Retinal pigment epithelial cell (primary cell): Measurements from ENCODE around the gene PCCA.
A peak's percentile ranks its signal among the peaks of the same experiment; 100 is the strongest.
"Not testable (repeated sequence)": the region's sequence is repeated elsewhere in the genome, so short reads cannot be mapped to it uniquely, and the experiment has no call there.

Source experiments
- DNase-seq: peaks from one replicate; pipeline ENCODE4 v3.0.0-alpha.2; 2010; ENCODE audit warnings: low read depth
- H3K4me3 ChIP-seq: 2 replicates; pipeline ENCODE4 v1.5.1; 2011; ENCODE audit warnings: mild to moderate bottlenecking, low read length, control low read depth, moderate library complexity
- TF ChIP-seq, protein P1 (sequence below): conservative IDR thresholded peaks from 2 replicates; pipeline ENCODE4 v1.5.1; 2011; ENCODE audit warnings: low read depth, low read length, control low read depth, inconsistent platforms

Gene PCCA

GRCh38 chr13:100211016-100211710 lies 122.3 kb downstream of the PCCA start:
- TF ChIP-seq, protein P1, sequence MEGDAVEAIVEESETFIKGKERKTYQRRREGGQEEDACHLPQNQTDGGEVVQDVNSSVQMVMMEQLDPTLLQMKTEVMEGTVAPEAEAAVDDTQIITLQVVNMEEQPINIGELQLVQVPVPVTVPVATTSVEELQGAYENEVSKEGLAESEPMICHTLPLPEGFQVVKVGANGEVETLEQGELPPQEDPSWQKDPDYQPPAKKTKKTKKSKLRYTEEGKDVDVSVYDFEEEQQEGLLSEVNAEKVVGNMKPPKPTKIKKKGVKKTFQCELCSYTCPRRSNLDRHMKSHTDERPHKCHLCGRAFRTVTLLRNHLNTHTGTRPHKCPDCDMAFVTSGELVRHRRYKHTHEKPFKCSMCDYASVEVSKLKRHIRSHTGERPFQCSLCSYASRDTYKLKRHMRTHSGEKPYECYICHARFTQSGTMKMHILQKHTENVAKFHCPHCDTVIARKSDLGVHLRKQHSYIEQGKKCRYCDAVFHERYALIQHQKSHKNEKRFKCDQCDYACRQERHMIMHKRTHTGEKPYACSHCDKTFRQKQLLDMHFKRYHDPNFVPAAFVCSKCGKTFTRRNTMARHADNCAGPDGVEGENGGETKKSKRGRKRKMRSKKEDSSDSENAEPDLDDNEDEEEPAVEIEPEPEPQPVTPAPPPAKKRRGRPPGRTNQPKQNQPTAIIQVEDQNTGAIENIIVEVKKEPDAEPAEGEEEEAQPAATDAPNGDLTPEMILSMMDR, result no peak
- H3K4me3 ChIP-seq, result no peak overlapping the region
- DNase-seq, result no peak

GRCh38 chr13:100212904-100213553 lies 124.1 kb downstream of the PCCA start:
- no peak overlapping the region for H3K4me3 ChIP-seq
- DNase-seq, result no peak
- TF ChIP-seq, protein P1, result no peak

GRCh38 chr13:100213576-100213975 lies 124.7 kb downstream of the PCCA start:
- DNase-seq, result no peak
- H3K4me3 ChIP-seq, result no peak overlapping the region
- TF ChIP-seq, protein P1, result no peak

DNA sequence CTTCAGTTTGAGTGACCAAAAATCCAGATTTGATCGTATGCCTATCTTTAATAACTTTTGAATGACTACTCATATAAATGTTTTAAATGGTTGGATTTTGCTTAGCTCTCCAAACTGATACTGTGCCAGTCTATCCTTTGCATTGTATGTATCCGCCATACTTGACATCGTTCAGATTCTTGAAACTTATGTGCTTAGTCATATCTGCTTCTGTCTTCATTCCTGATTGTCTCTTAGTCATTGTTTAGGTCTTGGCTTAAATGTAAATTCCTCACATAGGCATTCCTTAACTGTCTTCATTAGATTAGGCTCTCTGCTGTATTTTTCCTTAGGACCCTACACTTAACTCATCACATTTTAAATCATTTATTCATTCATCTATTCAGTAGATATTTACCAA lies 126.0 kb downstream of the PCCA start:
- peak; percentile 54 for DNase-seq
- H3K4me3 ChIP-seq, result no peak overlapping the region
- TF ChIP-seq, protein P1, result no peak

- no peak overlapping the region for H3K4me3 ChIP-seq
- TF ChIP-seq, protein P1, result no peak
- DNase-seq, result no peak
Measured at GRCh38 chr13:100221166-100221565, 132.3 kb downstream of the PCCA start.

DNA sequence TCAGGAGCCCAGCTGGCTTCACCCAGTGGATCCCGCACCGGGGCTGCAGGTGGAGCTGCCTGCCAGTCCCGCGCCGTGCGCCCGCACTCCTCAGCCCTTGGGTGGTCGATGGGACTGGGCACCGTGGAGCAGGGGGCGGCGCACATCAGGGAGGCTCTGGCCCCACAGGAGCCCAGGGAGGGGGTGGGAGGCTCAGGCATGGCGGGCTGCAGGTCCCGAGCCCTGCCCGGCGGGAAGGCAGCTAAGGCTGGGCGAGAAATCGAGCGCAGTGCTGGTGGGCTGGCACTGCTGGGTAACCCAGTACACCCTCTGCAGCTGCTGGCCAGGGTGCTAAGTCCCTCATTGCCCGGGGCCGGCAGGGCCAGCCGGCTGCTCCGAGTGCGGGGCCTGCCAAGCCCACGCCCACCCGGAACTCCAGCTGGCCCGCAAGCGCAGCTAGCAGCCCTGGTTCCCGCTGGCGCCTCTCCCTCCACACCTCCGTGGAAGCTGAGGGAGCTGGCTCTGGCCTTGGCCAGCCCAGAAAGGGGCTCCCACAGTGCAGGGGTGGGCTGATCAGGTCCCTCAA lies 135.2 kb downstream of the PCCA start:
- H3K4me3 ChIP-seq, DNase-seq: not testable (repeated sequence)

DNA sequence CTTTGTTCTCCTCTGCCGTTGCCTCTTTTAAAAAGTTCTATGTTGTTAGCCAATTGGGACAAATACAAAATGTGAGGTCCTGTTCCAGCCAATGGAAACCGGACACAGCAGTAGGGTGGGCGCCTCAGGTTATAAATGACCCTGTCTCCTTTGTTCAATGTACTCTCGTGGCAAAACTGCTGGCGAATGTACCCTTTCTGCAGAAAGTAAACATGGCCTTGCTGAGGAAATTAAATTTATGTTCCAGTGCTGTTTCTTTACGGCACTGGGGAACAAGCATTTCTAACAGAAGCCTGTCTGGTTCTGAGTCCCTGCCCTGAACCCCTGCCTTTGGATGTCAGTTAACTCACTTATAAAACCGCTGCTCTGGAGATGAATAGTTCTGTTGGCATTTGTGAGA lies 140.7 kb downstream of the PCCA start:
- TF ChIP-seq, protein P1, result no peak
- DNase-seq, result no peak
- no peak overlapping the region for H3K4me3 ChIP-seq
